Measurements from ENCODE around the gene NMUR2.

NMUR2 gene

DNA sequence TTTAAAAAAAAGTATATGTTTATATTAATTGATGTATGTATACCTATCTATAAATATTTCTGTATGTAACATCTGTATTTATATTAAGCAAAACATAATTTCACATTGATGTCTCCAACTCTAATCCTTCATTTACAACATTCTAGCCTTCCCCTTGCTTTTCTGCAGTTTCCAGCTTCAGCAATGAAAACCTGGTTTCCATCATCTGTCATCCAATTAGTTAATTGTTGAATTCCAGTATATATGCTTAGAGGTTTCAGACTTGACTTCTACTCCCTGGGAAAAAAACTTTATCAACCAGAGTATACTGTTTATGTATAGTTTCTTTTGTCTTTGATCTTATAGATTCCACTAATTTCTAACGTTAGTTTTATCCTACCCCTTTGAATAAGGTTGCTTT lies 38.4 kb downstream of the NMUR2 start:
- Histone ChIP-seq H3K27ac (no peak overlapping the region), H3K36me3 (ENCODE audit: insufficient read depth, low read length) (no peaks in the 10 kb centered on the region)
- TF ChIP-seq EZH2 (IDR thresholded peaks at IDR 0.05) = no peak
- TF ChIP-seq POLR2AphosphoS5 (IDR thresholded peaks at IDR 0.05; ENCODE audit: borderline replicate concordance, low read depth, low read length) = no peak
- no peak for TF ChIP-seq FOXP2 (optimal IDR thresholded peaks at IDR 0.05; ENCODE audit: control extremely low read depth, extremely low read length, insufficient read depth)

DNA sequence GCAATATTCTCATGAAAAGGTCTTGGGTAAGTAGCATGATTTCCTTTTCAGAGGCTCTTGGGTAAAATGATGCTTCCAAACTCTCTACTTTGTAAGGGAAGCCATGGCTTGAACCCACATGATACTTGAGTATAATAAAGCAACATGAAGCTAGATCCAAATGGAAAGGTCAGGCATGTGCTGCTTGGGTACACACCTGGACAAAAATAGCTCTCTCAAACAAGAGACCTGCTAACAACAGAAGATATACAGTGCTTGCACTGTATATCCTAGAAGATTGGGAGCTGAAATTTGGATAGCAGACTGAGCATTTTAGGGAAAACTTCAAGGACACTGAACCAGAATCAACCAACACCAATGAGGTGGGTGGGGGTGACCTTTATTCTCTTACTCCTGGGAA lies 40.2 kb downstream of the NMUR2 start:
- DNase-seq (ENCODE audit: low read depth, low spot score) = no peak
- no peak overlapping the region for H3K27ac ChIP-seq
- TF ChIP-seq FOXP2 (optimal IDR thresholded peaks at IDR 0.05; ENCODE audit: control extremely low read depth, extremely low read length, insufficient read depth) = no peak
- no peak for TF ChIP-seq POLR2AphosphoS5 (IDR thresholded peaks at IDR 0.05; ENCODE audit: borderline replicate concordance, low read depth, low read length)
- no peak for TF ChIP-seq EZH2 (IDR thresholded peaks at IDR 0.05)

More for the DNA sequence above, 38.4 kb downstream of the NMUR2 start:
- Histone ChIP-seq H3K9me3 (ENCODE audit: low read depth, low read length) (no peaks in the 10 kb centered on the region), H3K9ac (ENCODE audit: insufficient read length) (no peak overlapping the region), H3K4me3 (no peak overlapping the region)
- DNase-seq (ENCODE audit: low read depth, low spot score) = no peak

DNA sequence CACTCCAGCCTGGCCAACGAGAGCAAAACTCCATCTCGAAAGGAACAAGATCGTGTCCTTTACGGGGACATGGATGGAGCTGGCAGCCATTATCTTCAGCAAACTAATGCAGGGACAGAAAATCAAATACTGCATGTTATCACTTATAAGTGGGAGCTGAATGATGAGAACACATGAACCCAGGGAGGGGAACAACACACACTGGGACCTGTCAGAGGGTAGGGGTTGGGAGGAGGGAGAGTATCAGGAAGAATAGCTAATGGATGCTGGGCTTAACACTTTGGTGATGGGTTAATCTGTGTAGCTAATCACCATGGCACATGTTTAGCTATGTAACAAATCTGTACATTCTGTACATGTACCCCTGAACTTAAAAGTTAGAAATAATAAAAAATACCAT lies 40.9 kb downstream of the NMUR2 start:
- Histone ChIP-seq H3K36me3 (ENCODE audit: insufficient read depth, low read length) (no peaks in the 10 kb centered on the region), H3K9me3 (ENCODE audit: low read depth, low read length) (no peaks in the 10 kb centered on the region), H3K27ac (no peak overlapping the region), H3K4me3 (no peak overlapping the region), H3K9ac (ENCODE audit: insufficient read length) (no peak overlapping the region)
- DNase-seq (ENCODE audit: low read depth, low spot score) = no peak
- TF ChIP-seq POLR2AphosphoS5 (IDR thresholded peaks at IDR 0.05; ENCODE audit: borderline replicate concordance, low read depth, low read length) (no peak), FOXP2 (optimal IDR thresholded peaks at IDR 0.05; ENCODE audit: control extremely low read depth, extremely low read length, insufficient read depth) (no peak), EZH2 (IDR thresholded peaks at IDR 0.05) (no peak)

More for the DNA sequence above, 40.2 kb downstream of the NMUR2 start:
- H3K4me3 ChIP-seq = no peak overlapping the region
- H3K9me3 ChIP-seq (ENCODE audit: low read depth, low read length) = no peaks in the 10 kb centered on the region
- no peaks in the 10 kb centered on the region for H3K36me3 ChIP-seq (ENCODE audit: insufficient read depth, low read length)
- H3K9ac ChIP-seq (ENCODE audit: insufficient read length) = no peak overlapping the region

- DNase-seq (ENCODE audit: low read depth, low spot score) = no peak
- no peaks in the 10 kb centered on the region for H3K9me3 ChIP-seq (ENCODE audit: low read depth, low read length)
- no peak overlapping the region for H3K9ac ChIP-seq (ENCODE audit: insufficient read length)
- no peak overlapping the region for H3K4me3 ChIP-seq
- no peak overlapping the region for H3K27ac ChIP-seq
- TF ChIP-seq POLR2AphosphoS5 (IDR thresholded peaks at IDR 0.05; ENCODE audit: borderline replicate concordance, low read depth, low read length) (no peak), EZH2 (IDR thresholded peaks at IDR 0.05) (no peak), FOXP2 (optimal IDR thresholded peaks at IDR 0.05; ENCODE audit: control extremely low read depth, extremely low read length, insufficient read depth) (no peak)
- no peaks in the 10 kb centered on the region for H3K36me3 ChIP-seq (ENCODE audit: insufficient read depth, low read length)
Measured at GRCh38 chr5:152358861-152359568, 46.1 kb downstream of the NMUR2 start.

DNA sequence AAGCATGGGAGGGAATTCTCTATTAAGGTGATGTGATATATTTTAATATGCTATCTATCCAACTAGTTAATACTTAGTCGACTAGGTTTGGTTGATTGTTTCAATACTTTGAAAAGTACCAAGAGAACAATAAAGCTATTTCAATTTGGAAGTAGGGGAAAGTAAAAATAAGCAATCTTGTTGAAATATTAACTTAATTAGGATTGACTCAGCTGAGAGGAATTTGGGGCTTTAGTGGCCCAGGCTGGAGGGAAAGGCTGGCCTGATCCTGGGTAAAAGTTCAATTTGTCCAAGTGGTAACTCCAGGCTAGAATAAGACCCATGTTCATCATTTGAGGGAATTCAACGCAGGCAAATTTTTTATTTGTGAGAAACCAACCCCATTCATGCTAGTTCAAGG lies 48.6 kb downstream of the NMUR2 start:
- Histone ChIP-seq H3K4me3 (no peak overlapping the region), H3K27ac (no peak overlapping the region)

DNA sequence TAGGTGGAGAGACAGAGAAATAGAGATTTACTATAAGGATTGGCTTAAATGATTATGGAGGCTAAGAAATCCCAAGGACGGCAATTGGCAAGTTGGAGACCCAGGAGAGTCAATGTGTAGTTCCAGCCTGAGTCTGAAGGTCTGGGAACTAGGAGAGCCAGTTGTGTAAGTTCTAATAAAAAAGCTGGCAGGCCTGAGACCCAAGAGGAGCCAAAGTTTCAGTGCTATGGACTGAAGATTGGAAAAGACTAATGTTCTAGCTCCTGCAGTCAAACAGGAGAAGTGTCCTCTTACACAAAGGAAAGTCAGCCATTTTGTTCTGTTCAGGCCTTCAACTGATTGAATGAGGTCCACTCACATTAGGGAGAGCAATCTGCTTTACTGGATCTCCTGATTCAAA lies 50.0 kb downstream of the NMUR2 start:
- TF ChIP-seq EZH2 (IDR thresholded peaks at IDR 0.05) (no peak), FOXP2 (optimal IDR thresholded peaks at IDR 0.05; ENCODE audit: control extremely low read depth, extremely low read length, insufficient read depth) (no peak), POLR2AphosphoS5 (IDR thresholded peaks at IDR 0.05; ENCODE audit: borderline replicate concordance, low read depth, low read length) (no peak)

More for the DNA sequence above, 48.6 kb downstream of the NMUR2 start:
- TF ChIP-seq POLR2AphosphoS5 (IDR thresholded peaks at IDR 0.05; ENCODE audit: borderline replicate concordance, low read depth, low read length) = no peak
- no peak for TF ChIP-seq FOXP2 (optimal IDR thresholded peaks at IDR 0.05; ENCODE audit: control extremely low read depth, extremely low read length, insufficient read depth)
- TF ChIP-seq EZH2 (IDR thresholded peaks at IDR 0.05) = no peak
- Histone ChIP-seq H3K36me3 (ENCODE audit: insufficient read depth, low read length) (no peaks in the 10 kb centered on the region), H3K9ac (ENCODE audit: insufficient read length) (no peak overlapping the region), H3K9me3 (ENCODE audit: low read depth, low read length) (no peaks in the 10 kb centered on the region)
- no peak for DNase-seq (ENCODE audit: low read depth, low spot score)

DNA sequence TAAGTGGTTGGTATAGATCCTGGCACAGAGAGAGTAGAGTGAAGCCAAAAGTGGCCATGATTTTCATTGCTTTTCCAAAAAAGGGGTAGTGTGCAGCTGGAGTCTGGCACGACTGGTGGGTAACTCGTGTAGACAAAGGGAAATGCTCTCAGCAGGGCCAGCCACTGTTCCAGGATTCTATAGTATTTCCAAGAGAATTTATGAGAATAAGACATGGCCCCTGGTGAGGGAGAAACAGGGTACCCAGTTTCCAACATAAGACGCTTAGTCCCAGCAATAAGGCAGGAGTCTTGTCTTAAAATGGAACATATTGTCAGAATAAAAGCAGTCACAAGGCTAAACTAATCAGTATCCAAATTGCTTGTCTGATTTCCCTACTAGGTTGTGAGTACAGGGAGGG lies 52.1 kb downstream of the NMUR2 start:
- H3K27ac ChIP-seq = no peak overlapping the region
- DNase-seq (ENCODE audit: low read depth, low spot score) = no peak
- H3K9me3 ChIP-seq (ENCODE audit: low read depth, low read length) = no peaks in the 10 kb centered on the region
- H3K9ac ChIP-seq (ENCODE audit: insufficient read length) = no peak overlapping the region
- H3K4me3 ChIP-seq = no peak overlapping the region
- no peak for TF ChIP-seq POLR2AphosphoS5 (IDR thresholded peaks at IDR 0.05; ENCODE audit: borderline replicate concordance, low read depth, low read length)
- no peak for TF ChIP-seq FOXP2 (optimal IDR thresholded peaks at IDR 0.05; ENCODE audit: control extremely low read depth, extremely low read length, insufficient read depth)
- TF ChIP-seq EZH2 (IDR thresholded peaks at IDR 0.05) = no peak
- no peaks in the 10 kb centered on the region for H3K36me3 ChIP-seq (ENCODE audit: insufficient read depth, low read length)

More for the DNA sequence above, 50.0 kb downstream of the NMUR2 start:
- Histone ChIP-seq H3K9ac (ENCODE audit: insufficient read length) (no peak overlapping the region), H3K4me3 (no peak overlapping the region), H3K9me3 (ENCODE audit: low read depth, low read length) (no peaks in the 10 kb centered on the region), H3K27ac (no peak overlapping the region), H3K36me3 (ENCODE audit: insufficient read depth, low read length) (no peaks in the 10 kb centered on the region)
- no peak for DNase-seq (ENCODE audit: low read depth, low spot score)

GRCh38 chr5:152349683-152350526 lies 55.2 kb downstream of the NMUR2 start:
- Histone ChIP-seq H3K4me3 (no peak overlapping the region), H3K27ac (no peak overlapping the region), H3K36me3 (ENCODE audit: insufficient read depth, low read length) (no peaks in the 10 kb centered on the region), H3K9me3 (ENCODE audit: low read depth, low read length) (no peaks in the 10 kb centered on the region), H3K9ac (ENCODE audit: insufficient read length) (no peak overlapping the region)
- DNase-seq (ENCODE audit: low read depth, low spot score) = no peak
- TF ChIP-seq POLR2AphosphoS5 (IDR thresholded peaks at IDR 0.05; ENCODE audit: borderline replicate concordance, low read depth, low read length) (no peak), EZH2 (IDR thresholded peaks at IDR 0.05) (no peak), FOXP2 (optimal IDR thresholded peaks at IDR 0.05; ENCODE audit: control extremely low read depth, extremely low read length, insufficient read depth) (no peak)
